Measurements from ENCODE around the gene PRRC1.
"Not testable (repeated sequence)": the region's sequence is repeated elsewhere in the genome, so short reads cannot be mapped to it uniquely, and the experiment has no call there.

PRRC1 gene

DNA sequence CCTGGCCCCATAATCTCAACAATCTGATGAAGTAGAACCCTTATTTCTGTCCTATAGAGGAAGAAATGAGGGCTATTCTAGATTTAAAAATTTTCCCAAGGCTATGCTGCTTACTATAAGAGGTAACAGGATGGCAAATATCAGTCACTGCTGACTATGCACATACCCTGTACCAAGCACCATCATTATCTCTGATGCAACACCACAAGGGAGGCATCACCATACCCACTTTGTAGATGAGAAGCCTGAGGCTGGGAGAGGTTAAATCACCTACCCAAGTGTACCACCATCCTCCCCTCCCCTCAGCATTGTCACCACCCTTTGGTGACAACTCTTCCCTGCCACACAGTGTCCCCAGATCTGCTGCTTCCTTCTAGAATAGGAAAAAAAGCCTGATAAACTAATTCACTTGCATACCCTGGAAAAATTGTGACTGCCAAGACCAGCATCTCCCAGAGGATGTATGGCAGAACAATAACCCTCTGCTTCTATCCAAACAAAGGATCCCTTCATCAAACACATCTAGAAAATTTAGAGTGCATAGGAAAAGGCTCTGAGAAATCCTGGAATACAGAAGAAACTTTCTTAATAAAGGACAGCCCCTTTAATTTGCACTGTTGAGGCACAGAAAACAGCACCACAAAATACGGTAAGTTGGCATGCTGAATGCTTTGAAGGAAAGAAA is 48.3 kb downstream of the PRRC1 start:
- no peak overlapping the region for H3K4me3 ChIP-seq (ENCODE audit: control insufficient read depth, low read depth, low read length)
- DNase-seq (ENCODE audit: low read depth) = no peak
- TF ChIP-seq, protein P1, sequence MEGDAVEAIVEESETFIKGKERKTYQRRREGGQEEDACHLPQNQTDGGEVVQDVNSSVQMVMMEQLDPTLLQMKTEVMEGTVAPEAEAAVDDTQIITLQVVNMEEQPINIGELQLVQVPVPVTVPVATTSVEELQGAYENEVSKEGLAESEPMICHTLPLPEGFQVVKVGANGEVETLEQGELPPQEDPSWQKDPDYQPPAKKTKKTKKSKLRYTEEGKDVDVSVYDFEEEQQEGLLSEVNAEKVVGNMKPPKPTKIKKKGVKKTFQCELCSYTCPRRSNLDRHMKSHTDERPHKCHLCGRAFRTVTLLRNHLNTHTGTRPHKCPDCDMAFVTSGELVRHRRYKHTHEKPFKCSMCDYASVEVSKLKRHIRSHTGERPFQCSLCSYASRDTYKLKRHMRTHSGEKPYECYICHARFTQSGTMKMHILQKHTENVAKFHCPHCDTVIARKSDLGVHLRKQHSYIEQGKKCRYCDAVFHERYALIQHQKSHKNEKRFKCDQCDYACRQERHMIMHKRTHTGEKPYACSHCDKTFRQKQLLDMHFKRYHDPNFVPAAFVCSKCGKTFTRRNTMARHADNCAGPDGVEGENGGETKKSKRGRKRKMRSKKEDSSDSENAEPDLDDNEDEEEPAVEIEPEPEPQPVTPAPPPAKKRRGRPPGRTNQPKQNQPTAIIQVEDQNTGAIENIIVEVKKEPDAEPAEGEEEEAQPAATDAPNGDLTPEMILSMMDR (IDR thresholded peaks at IDR 0.05; ENCODE audit: control insufficient read depth, insufficient read depth, low read depth, low read length, missing control alignments) = no peak

DNA sequence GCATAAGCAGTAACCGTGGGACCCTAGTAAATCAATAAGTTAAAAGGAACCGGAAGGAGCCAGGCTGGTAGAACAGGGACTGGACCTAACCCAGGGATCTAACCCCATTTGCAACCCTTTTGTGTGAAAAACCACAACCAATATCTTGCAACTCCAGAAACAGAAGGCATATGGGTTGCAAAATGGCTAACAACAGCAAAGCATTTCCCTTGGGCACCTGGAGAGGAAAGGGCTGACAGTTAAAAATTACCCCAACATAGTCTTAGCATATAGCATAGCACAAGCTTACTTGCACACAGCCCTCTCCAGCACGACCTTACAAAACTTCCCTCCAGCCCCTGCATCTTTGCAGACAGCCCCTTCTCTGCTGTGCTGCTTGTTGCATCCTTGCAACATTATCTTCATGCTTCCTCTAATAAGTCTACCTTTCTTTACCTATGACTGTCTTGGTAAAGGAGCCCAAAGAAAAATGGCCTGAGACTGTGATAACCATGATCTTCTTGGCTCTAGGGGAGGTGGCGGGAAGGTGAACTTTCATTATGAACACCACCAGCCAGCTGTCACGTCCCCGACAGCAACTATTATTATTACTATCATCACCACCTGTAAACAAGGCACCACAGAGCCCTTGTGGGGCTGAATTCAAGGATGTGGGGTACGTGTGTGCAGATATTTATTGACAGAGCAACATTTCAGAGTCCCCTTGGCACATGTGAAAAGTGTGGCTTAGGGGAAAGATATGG is 49.8 kb downstream of the PRRC1 start:
- TF ChIP-seq, protein P1 (IDR thresholded peaks at IDR 0.05; ENCODE audit: control insufficient read depth, insufficient read depth, low read depth, low read length, missing control alignments) = no peak
- no peak overlapping the region for H3K4me3 ChIP-seq (ENCODE audit: control insufficient read depth, low read depth, low read length)
- DNase-seq (ENCODE audit: low read depth) = no peak

DNA sequence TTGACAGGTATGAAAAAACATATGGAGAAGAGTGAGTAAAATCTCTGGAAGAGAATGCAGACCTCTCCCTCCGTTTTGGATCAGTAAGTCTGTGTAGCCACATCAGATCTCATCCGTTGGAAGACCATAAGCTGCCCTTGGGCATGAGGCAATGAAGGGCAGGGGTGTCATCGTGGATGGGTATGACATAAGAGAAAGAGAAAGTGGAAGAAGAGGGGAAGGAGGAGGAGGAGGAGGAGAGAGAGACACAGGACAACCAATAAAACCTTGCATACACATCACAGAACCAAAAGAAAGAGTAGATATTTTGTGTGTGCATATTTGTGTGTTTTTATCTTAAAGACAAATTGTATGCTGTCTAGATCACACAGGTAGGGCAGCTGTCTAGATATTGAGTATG is 50.7 kb downstream of the PRRC1 start:
- TF ChIP-seq, protein P1 (IDR thresholded peaks at IDR 0.05; ENCODE audit: control insufficient read depth, insufficient read depth, low read depth, low read length, missing control alignments) = no peak
- no peak for DNase-seq (ENCODE audit: low read depth)
- H3K4me3 ChIP-seq (ENCODE audit: control insufficient read depth, low read depth, low read length) = no peak overlapping the region

DNA sequence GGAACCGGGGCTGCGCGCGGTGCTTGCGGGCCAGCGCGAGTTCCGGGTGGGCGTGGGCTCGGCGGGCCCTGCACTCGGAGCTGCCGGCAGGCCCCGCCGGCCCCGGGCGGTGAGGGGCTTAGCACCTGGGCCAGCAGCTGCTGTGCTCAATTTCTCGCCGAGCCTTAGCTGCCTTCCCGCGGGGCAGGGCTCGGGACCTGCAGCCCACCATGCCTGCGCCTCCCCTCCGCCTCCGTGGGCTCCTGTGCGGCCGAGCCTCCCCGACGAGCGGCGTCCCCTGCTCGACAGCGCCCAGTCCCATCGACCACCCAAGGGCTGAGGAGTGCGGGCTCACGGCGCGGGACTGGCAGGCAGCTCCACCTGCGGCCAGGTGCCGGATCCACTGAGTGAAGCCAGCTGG is 52.0 kb downstream of the PRRC1 start:
- DNase-seq (ENCODE audit: low read depth); H3K4me3 ChIP-seq (ENCODE audit: control insufficient read depth, low read depth, low read length): not testable (repeated sequence)

DNA sequence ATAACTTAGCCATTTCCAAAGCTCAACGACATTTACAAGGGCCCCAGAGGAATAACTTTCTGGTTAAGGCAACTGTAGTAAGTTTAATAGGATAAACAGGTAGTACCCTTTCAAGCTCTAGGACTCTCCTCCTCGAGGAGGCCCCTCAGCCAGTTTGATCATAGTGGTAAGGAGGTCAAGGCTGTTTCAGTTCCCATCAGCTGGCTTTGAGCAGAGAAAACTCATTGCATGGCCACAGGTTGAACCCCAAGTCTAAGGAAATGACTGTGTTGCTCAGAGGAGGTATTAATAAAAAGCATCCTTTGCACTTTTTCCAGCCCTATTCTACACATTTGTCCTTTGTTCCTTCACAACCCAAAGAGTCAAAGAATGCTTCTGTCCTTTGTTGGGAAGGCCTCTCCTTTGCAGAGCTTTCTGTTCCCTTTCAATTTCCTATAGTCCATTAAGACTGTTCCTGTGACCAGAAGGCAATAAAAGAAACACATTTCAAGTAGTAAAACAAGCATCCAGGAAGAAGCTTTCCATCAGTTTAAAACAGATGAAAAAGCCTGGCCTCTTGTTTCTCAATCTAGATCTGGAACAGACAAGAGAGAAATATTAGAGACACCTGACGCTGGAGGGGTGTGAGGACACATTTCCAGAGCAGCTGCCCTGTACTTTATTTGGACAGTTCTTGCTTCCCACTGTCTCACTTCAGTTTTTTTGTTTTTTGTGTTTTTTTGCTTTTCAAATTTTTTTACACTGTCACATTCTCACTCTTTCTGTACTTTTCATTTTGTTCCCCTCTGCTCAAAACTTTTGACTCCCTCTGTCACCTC is 54.1 kb downstream of the PRRC1 start:
- TF ChIP-seq, protein P1 (IDR thresholded peaks at IDR 0.05; ENCODE audit: control insufficient read depth, insufficient read depth, low read depth, low read length, missing control alignments) = no peak
- no peak for DNase-seq (ENCODE audit: low read depth)
- no peak overlapping the region for H3K4me3 ChIP-seq (ENCODE audit: control insufficient read depth, low read depth, low read length)

DNA sequence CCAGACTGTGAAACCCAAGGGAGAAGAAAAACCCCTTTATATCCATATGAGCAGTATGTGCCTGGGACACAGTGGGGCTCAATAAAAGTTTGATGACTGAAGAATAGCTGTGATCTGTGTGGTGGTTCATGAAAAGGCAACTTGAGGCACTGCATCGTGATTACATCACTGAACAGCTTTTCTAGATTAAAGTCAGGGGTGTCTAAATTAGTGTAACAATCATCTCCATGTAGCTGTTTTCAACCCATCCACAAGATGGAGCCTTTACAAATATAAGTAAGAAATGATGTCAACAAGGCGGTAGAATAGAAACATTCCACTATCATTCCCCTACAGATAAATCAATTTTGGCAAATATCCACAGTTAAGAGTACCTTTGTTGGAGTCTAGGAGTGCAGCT is 55.5 kb downstream of the PRRC1 start:
- no peak for DNase-seq (ENCODE audit: low read depth)
- TF ChIP-seq, protein P1 (IDR thresholded peaks at IDR 0.05; ENCODE audit: control insufficient read depth, insufficient read depth, low read depth, low read length, missing control alignments) = peak; percentile 34
- no peak overlapping the region for H3K4me3 ChIP-seq (ENCODE audit: control insufficient read depth, low read depth, low read length)
